ENCODE measurements around the gene SLC2A8.

SLC2A8 gene

GRCh38 chr9:127444283-127444920, 47.4 kb downstream of the SLC2A8 start:
- DNase-seq: no peak

DNA sequence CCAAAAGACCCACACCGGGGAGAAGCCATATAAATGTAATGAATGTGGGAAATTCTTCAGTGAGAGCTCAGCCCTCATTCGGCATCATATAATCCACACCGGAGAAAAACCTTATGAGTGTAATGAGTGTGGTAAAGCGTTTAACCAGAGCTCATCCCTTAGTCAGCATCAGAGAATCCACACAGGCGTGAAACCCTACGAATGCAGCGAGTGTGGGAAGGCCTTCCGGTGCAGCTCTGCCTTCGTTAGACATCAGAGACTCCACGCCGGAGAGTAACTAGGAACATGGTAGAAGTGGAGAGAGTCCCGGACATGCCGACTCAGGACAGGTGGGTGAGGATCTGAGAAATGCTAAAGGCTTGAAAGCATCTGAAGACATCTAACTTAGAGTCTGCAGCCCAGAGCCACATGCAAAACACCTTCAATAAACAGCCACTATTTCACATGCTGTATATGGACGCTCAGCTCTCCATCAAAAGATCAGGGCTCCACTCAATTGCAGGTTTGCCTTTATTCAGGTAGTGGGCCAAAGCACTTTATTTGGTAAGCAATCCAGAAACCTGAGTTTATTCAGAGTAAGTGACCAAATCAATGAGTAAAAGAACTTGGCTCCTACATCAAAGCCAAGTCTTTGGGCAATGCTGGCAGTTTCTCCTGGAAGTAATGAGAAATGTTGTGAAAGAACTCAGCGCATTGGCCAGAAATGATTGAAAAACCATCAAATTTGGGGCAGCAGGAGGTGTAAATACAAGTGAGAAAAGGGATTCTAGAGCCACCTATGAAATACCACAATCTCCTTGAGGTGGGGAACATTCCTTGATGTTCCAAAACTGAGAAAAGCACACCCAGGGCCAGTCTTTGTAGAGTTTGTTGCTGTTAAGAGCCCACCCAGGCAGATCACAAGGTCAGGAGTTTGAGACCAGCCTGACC, 48.2 kb downstream of the SLC2A8 start:
- DNase-seq: no peak

DNA sequence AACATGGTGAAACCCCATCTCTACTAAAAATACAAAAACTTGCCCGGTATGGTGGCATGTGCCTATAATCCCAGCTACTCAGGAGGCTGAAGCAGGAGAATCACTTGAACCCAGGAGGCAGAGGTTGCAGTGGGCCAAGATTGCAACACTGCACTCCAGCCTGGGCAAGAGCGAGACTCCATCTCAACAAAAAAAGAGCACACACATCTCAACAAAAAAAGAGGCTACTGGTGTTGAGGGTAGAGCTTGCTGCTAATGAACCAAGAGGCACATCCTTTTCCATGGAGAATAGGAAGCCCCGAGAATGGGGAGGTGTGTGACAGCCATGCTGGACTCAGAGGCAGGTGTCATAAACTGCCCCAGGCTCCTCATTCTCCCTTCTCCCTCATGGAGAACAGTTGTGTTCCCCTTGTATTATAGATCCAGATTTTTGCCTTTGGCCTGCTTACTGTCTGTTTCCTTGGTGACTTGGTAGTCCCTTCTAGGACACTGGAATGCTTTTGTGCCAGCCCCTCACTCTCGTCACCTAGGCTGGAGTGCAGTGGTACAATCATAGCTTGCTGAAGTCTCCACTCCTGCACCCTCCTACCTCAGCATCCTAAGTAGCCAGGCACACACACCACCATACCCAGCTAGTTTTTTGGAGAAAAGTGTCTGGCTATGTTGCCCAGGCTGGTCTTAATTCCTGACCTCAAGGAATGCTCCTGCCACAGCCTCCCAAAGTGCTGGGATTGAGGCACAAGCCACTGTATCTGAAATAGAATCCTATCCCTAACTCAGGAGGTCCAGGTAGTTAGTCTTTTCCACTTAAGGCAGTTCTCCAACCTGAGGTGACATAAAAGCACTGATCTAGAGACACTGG, 49.1 kb downstream of the SLC2A8 start:
- no peak for DNase-seq

DNA sequence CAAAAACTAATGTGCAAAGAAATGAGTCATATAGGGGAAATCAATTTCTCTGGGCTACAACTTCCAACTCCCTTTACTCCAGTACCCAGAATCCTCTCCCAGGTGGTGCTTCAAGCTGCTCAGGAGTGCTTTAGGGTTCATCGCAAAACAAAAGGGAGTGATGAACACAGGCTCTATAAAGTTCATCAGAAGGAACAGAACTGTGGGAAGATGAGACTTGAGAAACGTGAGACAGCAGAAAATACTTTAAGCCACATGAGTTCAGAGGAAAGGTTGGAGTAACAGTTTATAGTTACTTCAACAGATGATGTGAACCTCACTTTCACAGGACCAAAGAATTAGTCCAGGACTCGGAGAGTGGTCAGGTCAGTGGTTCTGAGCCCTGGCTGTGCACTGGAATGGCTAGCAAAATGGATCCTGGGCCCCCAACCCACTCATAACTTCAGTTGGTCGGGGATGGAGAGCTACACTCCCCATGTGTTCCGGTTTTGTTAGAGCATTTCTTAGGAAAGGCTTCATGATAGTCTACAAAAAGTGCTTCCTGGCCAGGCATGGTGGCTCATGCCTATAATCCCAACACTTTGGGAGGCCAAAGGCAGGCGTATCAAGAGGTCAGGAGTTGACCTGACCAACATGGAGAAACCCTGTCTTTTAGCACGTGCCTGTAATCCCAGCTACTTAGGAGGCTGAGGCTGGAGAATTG, 49.9 kb downstream of the SLC2A8 start:
- DNase-seq: no peak

- no peak for DNase-seq
These were observed 50.6 kb downstream of the SLC2A8 start for GRCh38 chr9:127447416-127448111.

GRCh38 chr9:127448112-127448805, 51.3 kb downstream of the SLC2A8 start:
- DNase-seq: no peak

DNA sequence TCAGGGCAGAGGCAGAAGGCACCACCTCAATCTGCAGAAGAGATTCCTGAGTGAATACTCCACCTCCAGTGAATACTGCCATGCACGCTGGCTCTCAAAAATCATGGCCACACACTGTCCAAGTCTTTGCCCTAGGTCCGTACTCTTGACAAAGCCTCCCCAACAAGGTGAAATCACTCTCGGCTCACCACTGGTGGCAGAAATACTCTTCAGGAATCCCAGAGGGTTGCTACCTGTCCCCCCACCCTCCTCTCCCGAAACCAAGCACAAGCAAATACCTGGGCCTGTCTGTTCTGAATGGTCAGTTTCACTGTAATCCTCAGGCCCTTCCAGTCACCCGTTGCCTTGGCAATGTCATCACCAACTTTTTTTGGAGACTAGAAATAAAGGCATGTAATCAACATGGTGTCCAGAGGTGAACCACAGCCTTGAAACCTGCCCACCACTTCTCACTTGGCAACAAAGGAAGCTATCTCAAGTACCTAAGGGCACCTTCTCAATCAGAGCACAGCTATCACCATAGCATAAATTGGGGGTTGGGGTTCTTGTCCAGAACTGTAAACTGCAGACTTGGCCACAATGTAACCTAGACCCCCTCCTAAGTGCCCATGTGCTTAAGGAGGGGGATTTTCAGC, 52.5 kb downstream of the SLC2A8 start:
- DNase-seq: no peak

GRCh38 chr9:127450243-127450760, 53.3 kb downstream of the SLC2A8 start:
- DNase-seq: no peak

GRCh38 chr9:127450830-127451607, 54.0 kb downstream of the SLC2A8 start, which contains the start of the genes LRSAM1 and RPL12:
Gene LRSAM1 (plus strand): TSS chr9:127451510. CDS start chr9:127454528, 3,018 bp downstream.
Gene RPL12 (minus strand): TSS chr9:127451406. CDS start chr9:127451317, 89 bp downstream.
- peak; percentile 94 for DNase-seq

DNA sequence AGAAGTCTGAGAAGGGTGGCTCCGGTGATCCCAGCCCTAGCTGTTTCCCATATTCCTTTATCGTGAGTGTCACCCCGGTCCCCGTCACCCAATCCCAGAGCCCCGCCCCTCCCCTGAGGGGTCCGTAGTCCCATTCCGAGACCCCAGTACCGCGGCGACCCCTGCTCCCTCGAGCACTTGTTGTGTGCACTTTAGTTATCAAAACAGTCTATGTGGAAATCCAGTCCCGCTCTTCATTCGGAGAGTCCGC, 54.6 kb downstream of the SLC2A8 start:
- no peak for DNase-seq

GRCh38 chr9:127451858-127452656, 55.1 kb downstream of the SLC2A8 start:
- DNase-seq: peak; percentile 44

GRCh38 chr9:127452691-127453090, 55.7 kb downstream of the SLC2A8 start:
- no peak for DNase-seq

- no peak for DNase-seq
These were observed 58.5 kb downstream of the SLC2A8 start for GRCh38 chr9:127455324-127455992.

DNA sequence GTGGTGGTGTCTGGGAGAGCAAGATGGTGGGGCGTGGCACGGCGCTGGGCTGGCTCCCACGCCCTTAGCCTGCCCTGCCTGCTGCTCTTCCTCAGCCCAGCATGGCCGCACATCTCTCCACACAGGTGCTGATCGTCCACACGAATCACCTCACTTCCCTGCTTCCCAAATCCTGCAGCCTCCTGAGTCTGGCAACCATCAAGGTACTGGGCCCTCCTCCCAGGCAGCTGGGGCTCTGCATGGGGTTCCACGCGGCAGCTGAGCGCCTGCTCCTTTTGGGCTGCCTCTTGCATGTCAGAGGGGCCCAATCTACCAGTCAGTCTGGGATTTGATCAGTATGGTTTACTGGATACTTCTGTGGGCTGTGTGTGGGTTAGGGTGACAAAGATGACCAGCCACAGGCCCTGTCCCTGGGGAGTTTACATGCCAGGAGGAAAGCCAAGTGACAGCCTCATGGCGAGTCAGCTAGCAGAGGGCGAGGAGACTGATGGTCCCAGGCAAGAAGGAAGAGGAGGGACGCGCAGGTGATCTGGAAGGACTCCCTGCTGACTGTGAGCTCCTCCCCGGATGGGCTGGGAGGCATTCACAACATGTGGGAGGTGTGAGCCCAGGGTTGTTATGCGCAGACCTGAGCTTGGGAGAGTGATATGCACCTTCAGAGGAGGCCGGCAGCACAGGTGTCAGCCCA, 60.4 kb downstream of the SLC2A8 start:
- no peak for DNase-seq
